Fibroblast of mammary gland (primary cell): ENCODE data around the gene KLHL26.

Experiments
- DNase-seq: peaks from one replicate; pipeline ENCODE4 v3.0.0-alpha.2; 2010; ENCODE audit warnings: low read depth
- H3K4me3 ChIP-seq: 2 replicates; pipeline ENCODE4 v1.5.1; 2011; ENCODE audit warnings: low read depth, mild to moderate bottlenecking, low read length, moderate library complexity; ENCODE audit not compliant: control insufficient read depth
- TF ChIP-seq, protein P1 (sequence below): conservative IDR thresholded peaks from 2 replicates; pipeline ENCODE4 v1.5.1; 2011; ENCODE audit warnings: low read depth, low read length, inconsistent platforms; ENCODE audit not compliant: control insufficient read depth, insufficient read depth

KLHL26 gene

DNA sequence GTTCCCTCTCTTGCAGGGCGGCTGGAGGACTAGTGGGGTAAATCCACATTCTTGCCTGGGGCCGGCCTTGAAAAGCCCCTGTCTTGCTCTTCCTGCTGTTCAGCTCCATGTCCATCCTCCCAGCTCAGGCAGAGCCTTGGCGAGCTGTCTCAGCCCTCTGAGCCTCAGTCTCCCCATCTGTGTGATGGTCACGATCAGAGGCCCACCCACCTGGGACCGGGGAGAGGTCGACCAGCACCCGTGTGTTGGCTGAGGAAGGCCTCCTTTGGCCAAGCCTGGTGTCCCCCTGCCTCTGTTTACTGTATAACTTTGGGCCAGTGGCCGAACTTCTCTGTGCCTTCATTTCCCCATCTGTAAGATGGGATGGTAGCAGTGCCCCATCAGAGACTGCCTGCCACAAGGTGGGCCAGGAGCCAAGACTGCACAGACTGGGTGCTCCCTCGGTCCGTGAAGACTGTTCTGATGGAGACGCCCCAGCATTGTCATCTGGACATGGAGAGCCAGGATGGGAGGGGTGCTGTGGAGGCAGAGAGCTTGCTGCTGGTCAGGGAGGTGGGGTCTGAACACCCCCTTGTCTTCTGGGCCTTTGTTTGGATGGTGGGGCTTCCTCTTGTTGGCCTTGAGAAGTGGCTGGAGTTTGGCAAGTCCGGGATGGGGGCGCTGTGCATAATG lies 18.5 kb downstream of the KLHL26 start:
- H3K4me3 ChIP-seq = no peak overlapping the region
- DNase-seq = no peak
- TF ChIP-seq, protein P1, sequence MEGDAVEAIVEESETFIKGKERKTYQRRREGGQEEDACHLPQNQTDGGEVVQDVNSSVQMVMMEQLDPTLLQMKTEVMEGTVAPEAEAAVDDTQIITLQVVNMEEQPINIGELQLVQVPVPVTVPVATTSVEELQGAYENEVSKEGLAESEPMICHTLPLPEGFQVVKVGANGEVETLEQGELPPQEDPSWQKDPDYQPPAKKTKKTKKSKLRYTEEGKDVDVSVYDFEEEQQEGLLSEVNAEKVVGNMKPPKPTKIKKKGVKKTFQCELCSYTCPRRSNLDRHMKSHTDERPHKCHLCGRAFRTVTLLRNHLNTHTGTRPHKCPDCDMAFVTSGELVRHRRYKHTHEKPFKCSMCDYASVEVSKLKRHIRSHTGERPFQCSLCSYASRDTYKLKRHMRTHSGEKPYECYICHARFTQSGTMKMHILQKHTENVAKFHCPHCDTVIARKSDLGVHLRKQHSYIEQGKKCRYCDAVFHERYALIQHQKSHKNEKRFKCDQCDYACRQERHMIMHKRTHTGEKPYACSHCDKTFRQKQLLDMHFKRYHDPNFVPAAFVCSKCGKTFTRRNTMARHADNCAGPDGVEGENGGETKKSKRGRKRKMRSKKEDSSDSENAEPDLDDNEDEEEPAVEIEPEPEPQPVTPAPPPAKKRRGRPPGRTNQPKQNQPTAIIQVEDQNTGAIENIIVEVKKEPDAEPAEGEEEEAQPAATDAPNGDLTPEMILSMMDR = no peak

DNA sequence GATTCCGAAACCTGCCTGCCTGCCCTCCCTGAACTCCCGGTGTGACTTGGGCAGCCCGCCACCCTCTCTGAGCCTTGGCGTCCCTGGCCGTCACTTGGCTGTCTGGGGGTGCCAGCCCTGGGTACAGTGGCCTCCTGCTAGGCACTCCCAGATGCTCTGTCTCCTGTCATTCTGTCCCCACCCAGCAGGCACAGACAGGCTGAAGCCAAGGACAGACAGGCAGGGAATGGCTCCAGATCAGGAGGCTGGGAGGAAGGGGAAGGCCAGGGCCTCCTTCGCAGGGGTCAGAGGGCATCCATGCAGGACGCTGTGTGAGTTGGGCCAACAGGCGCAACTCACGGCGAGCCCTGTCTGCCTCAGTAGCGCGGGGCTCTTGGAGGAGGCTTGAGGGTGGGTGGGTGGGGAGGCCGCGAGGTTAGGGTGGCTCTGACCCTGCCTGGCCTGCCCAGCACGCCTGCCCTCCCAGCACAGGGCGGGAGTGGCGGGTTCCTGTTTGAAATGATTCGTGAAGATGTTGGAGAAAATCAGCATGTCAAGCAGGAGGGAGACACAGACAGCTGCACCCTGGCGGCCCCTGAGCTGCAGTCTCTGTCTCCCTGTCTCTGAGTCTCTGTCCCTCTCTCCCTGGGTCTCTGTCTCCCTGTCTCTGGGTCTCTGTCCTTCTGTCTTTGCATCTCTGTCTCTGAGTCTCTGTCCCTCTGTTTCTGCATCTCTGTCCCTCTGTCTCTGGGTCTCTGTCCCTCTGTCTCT lies 19.7 kb downstream of the KLHL26 start:
- no peak for DNase-seq
- TF ChIP-seq, protein P1 = no peak

DNA sequence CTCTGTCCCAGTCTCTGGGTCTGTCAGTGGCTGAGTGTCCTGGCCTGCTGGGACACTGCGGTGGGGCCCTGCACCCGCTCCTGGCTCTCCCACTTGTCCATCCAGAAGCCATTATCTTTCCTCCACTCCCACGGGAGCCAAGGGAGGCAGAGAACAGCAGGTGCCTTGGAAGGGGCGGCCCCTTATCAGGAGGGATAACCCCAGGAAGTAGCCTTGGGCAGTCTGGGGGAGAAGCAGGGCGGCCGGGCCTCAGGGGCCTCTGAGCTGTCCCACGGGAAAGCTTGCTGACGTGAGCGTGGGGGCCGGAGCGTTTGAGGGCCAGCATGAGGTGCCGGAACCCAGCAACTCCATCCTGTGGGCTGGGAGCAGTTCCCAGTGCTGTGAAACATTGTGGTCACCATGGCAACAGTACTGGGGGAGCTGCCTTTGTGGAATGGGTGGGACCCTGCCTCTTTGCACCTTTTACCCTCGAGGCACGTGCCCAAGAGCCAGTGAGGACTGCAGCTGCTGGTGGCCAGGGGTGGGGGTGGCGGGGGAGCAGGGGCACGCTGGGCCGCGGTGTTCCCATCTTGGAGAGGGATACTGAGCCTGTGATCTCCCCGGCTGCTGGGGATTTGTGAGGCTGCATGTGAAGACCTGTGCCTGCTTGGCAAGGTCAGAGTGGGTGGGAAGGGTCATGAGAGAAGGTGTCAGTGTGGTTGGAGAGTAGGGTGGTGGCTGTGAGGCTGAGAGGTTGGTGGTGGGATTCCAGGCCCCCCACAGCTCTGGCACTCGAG lies 20.9 kb downstream of the KLHL26 start:
- peak; percentile 82 for DNase-seq
- TF ChIP-seq, protein P1 = no peak
- no peak overlapping the region for H3K4me3 ChIP-seq

More for the DNA sequence above, 19.7 kb downstream of the KLHL26 start:
- H3K4me3 ChIP-seq = no peak overlapping the region

DNA sequence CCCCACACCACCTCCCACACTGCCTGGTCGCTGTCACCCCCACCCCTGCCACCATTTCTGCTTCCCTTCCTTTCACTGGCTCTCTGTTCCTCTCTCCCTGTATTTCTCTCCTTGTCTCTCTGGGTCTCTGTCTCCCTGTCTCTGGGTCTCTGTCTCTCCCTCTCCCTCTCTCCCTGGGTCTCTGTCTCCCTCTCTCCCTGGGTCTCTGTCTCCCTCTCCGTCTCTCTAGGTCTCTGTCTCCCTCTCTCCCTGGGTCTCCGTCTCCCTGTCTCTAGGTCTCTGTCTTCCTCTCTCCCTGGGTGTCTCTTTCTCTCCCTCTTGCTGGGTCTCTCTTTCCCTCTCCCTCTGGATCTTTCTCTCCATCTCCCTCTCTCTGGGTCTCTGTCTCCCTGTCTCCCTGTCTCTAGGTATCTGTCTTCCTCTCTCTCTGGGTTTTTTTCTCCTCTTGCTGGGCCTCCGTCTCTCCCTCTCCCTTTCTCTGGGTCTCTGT lies 21.6 kb downstream of the KLHL26 start:
- no peak for DNase-seq
- TF ChIP-seq, protein P1 = no peak
- H3K4me3 ChIP-seq = no peak overlapping the region

DNA sequence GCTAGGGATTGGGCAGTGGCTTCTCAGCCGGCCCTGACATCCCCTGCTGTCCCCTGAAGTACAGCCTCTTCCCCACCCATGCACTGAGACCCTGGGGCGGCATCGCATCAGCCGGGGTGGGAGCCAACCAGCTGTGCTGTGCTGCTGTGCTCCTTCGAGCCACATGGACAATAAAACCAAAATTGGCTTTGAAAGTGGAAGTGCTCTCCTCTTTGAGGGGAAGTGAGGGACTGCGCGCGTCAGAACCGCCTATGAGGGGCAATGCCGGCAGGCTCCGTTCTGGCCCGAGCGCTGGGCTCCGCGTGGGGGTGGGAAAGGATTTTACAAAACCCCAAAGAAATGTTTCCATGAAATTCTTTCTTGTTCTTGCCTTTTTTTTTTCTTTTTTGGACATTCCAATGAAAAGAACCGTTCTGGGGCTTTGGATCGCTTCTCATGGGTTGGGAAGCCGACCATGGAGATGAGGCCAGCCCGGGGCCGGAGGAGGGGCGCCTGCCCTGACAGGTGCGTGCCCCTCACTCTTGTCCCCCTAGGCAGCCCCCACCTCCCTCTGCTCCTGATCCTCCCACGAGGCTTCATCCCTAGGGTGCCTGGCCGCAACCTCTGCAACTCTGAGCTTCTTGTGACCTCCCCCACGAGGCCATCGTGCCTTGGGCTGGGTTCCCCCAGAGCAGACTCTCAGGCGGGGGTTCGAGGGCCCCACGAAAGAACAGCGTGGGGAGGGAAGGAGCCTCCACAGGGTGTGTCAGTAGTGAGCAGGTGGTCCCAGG lies 22.6 kb downstream of the KLHL26 start:
- peak; percentile 52 for DNase-seq
- TF ChIP-seq, protein P1 = no peak
- H3K4me3 ChIP-seq = no peak overlapping the region
